Mesenteric fat pad (tissue), 1 donor: Measurements from ENCODE around the gene PAF1. TPM values are rescaled to one million over a fixed set of nuclear protein-coding genes. Genes with fewer than 3 reads are reported as not detected.
"Not testable (repeated sequence)": the region's sequence is repeated elsewhere in the genome, so short reads cannot be mapped to it uniquely, and the experiment has no call there.

Source experiments
- DNase-seq: peaks from one replicate; pipeline ENCODE4 v3.0.0-alpha.2; 2020; ENCODE audit warnings: low spot score
- total RNA-seq: library from RNA; stranded (reverse); fragmentation: NEBNext Ultra II Directional; extraction: Animal tissue kit (Norgen Biotek cat#: 25700); gene quantifications from one replicate; pipeline ENCODE4 v1.2.1, GENCODE V29; 2021
- donor health status: DM: yes; HTN: yes; CAD: no.

The PAF1 gene
- total RNA-seq, 1 donor from 2014 or later = 29.7 TPM

DNA sequence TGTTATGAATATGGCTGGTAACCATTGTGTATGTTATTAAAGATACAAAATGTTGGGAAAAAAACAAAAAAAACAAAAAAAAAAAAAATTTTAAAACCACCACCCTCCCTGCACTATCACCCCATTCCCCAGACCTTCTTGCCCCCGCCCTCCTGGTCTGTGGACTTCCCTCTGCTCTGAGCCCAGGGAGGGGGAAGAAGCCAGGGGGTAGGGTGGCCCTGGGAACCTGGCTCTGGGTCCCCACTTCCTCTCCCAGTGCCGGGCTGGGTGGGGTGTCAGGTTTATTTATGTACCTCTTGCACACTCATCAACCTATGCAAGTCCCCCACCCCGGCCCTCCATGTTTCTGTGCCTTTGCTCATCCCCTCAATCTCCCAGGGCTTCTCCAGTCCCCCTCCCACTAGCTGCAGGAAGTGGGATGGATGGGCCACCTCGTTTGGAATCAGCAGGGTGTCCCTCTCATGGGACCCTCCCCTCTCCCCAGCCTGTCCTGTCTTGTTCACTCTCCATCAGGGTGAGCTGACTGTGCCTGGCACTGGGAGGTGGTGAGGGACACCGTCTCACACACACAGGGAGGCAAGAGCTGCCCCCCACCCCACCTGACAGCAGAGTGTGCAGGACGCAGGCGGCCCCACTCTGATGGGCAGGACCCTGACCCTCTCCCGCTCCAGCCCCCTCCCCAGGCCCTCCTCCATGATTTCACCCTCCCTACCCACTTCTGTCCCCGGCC, 5.9 kb downstream of the PAF1 start:
- no peak for DNase-seq

DNA sequence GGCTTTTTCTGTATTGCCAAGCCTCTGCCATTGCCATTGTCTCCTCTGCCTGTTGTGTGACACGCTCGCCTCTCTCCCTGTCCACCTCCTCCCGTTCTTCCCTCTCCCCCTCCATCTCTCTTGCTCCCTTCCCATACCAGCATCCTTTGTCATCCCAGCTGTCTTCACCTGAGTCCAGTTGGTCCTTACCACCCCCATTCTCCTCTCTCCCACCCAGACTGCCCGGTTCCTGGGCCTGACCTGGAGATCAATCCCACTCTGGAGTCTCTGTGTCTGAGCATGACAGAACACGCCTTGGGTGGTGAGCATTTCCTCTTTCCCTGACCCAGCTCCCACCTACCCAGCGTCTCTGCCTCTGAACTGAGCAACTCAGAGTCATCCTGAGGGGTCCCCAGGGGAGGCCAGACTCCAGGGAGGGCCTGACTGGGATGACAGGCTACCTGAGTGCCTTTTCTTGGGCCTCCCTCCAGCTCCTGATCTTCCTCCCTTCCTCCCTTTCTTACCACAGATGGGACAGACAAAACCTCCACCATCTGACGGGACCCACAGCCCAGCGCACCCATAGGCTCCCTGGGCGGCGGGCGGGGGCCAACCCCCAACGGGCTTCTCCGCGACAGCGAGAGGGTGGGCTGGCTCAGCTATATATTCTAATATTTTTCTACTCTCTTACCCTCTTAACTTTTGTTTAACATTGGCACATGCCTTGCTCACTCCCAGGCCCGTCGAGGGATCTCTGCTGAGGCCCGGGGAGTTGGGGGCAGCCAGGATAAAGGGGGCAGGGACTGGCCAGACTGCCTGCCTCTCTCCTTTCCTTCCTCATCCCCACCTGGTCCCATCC, 7.7 kb downstream of the PAF1 start:
- DNase-seq = no peak

- no peak for DNase-seq
These were observed 8.8 kb downstream of the PAF1 start for GRCh38 chr19:39381910-39382611.

DNA sequence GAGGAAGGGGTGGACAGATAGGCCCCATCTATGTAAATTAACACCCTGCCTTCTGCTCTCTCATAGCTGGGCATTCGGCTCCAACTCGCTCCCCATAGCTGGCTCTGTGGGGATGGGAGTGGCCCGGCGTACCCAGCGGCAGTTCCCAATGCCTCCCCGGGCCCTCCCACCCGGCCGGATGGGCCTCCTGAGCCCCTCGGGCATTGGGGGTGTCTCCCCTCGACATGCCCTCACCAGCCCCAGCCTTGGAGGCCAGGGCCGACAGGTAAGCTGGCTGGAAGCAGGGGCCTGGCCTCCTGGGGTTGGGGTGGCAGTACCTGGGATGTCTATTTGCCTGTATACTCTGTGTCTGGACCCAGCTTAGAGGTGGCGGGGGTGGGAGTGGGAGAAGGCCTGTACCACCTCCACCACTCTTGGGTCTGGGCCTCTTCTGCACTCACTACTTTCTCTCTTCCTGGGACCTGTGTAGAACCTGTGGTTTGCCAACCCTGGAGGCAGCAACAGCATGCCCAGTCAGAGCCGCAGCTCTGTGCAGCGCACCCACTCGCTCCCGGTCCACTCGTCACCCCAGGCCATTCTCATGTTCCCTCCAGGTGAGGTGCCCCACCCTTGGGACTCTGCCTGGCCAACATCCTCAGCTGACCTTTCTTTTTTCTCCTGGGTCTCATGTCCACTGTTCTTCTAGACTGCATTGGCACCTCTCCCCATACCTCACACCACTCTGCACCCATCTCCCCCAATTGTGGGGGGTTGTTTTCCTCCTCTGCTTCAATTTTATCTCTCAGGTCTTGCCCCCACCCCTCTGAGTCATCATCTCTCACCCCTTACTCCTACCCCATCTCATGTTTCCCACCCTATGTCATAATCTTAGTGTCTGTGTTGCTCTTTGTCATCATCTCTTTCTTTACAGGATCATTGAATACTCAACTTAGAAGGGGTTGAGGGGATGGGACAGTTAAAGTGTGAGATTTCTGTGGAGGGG, 10.1 kb downstream of the PAF1 start:
- no peak for DNase-seq

DNA sequence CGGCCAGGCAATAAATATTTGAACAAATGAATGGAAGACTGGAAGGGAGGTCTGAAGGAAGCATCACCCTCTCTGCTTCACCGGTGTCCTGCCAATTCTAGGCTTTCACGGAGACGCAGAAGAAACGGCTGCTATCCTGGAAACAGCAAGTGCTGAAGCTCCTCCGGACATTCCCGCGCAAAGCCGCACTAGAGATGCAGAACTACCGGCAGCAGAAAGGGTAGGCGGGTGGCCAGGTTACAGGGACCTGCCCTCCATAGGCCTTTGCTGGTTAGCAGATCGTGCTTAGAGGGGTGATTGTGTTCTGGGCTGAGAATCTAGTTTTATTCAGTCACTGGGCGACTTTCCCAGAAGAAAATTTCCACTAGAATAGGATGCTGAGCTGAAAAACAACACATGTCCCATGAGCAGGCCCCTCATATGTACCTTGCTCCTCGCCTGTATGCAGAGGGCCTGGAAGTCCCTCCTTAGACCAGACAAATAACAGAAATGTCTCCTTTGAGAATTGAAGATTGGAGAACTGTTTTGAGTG, 11.0 kb downstream of the PAF1 start:
- DNase-seq = no peak

DNA sequence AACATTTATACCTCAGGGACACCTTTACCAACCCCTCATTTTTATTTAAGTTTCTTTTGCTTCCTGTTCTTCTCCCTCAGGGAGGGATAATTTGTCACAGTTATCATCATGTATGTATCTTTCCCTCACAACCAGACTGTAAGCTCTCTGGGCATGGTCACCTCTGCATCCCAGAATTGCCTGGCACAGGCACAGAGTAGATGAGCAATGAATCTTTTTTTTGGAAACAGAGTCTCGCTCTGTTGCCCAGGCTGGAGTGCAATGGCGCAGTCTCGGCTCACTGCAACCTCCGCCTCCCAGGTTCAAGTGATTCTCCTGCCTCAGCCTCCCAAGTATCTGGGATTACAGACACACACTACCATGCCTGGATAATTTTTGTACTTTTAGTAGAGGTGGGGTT, 11.5 kb downstream of the PAF1 start:
- DNase-seq = not testable (repeated sequence)

DNA sequence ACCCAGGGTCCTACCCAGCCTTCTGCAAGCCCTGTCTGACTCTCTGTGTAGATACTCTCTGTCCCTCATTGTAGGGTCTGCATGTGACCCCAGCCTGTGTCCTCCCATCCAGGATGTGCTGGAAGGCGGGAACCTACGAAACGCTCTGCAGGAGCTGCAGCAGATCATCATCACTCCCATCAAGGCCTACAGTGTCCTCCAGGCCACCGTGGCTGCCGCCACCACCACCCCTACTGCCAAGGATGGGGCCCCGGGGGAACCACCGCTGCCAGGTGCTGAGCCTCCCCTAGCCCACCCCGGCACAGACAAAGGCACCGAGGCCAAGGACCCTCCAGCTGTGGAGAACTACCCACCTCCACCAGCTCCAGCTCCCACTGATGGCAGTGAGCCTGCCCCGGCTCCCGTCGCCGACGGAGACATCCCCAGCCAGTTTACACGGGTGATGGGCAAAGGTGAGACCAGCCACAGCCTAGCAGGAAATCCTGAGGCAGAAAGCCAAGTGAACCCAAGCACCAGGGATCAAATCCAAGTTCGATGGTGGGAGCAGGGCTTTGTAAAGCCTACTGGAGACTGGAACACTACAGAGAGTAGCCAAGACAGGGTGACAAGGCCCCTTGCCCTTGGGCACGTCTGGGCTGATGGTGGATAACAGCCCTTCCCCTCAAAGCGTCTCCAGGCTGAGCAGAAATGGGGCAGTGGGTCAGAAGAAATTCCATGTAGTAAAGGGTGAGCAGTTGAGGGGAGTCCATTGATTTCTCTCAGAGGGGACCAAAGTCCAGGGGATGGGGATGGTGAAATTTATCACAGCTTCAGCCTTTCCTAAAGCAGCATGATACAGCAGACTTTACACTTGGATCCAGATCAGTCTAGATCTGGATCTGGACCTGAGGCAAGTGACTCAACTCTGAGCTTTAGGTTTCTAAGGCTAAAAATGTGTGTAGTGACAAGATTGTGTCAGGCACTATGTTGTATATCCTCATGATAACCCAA, 13.2 kb downstream of the PAF1 start:
- DNase-seq = no peak

GRCh38 chr19:39375929-39376328, 15.0 kb downstream of the PAF1 start:
- no peak for DNase-seq

DNA sequence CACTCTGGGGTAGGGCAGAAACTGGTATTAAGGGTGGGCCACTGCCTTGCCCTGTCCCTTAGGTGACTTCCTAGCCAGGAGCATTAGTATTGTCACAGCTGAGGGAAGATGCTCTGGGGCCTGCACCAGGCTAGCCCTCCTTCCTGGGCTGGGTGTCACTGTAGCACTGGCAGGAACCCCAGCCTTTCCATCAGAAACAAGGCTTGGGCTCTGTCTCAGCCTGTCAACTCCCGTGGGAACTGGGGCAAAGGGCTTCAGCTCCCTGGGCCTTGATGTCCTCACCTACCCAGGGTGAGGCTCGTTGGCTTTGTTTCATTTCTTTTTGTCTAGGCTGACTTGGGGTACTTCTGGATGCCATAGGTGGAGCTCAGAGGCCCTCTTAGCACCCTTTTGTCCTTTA, 18.0 kb downstream of the PAF1 start:
- DNase-seq = no peak

DNA sequence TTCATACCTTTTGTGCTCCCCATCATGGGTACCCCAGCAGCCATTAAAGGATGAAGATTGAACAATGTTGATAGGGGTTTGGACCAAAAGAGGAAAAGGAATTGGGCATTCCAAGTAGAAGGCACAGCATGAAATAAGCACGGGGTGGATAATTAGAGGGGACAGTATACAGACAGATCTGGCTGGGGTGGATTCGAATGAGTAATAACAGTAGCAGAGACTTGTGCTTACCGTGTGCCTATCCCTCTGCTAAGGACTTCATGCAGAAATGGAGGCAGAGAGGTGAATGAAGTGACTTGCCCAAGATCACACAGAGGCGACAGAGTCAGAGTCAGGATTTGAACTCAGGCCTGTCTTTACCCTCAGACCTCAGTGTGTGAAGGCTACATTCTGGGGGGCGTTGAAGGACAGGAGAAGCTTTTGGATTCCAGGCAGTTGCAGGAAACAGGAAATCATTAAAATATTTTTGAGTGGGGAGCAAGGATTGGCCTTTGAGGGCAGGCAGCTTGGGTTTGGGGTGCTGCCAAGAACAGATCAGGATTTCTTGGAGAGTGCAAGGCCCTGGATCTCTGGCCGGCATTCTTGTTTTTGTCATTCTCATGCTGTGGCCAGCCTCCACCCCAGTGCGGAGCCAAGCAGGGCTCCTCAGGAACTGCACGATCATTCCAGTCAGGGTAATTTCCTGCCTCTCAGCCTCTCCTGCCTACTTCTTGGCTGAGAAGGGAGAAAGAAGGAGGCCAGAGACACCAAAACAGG, 18.7 kb downstream of the PAF1 start:
- DNase-seq = no peak

DNA sequence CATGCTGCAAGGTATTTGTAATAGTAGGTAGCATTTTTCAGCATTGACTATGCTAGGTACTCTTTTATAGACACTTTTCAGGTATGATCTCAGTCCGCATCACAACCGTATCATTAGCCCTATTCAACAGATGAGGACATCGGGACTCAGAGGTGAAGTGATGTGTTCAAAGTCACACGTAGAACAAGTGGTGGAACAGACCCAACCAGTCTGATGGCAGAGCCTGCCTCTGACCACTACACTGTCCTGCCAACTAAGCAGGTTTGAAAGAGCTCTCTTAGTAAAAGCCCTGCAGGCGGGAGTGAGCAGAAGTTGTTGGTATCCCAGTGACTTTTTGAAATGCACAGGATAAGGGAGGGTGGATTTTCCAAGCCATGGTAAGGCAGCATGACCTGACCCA, 20.2 kb downstream of the PAF1 start:
- no peak for DNase-seq

GRCh38 chr19:39369200-39369599, 21.7 kb downstream of the PAF1 start:
- no peak for DNase-seq

DNA sequence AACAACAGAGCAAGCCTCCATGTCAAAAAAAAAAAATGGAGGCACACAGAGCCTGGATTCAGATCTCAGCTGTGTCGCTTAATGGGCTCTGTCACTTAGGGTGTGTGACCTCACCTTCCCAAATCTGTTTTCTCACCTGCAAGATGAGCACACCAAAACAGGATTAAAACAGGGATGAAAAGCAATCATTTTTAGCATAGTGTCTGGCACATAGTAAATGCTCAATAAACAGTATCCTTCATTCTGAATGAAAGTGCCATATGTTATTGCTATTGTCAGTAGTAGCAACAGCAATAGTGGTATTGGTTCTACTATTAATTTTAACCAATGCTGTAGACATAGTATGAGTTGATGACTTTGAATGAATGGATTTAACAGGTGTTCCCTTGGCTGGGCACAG, 25.4 kb downstream of the PAF1 start:
- no peak for DNase-seq

DNA sequence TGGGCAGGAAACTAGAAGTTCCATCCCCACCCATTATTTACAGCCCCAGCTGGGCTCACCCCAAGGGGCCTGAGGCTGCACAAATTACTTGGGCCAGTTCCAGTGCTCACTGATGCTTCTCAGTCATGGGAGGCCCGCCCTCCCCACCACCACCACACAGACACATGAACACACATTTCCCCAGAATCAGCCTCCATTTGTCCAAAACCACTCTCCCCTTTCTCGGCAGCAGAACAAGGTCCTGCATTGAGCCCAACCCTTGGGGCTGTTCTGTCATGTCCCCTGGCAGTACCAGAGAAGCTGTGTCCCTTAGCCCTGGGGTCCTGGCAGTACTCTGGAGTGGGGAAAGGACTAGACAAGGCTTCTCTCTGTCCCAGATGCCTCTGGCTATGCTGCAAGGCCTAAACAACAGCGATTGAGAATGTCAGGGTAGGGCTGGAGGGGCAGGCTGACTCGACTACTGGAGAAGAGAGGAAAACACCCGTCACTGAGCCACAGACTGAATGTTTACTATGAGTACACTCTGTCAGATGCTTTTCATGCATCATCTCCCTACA, 26.9 kb downstream of the PAF1 start:
- DNase-seq = no peak

DNA sequence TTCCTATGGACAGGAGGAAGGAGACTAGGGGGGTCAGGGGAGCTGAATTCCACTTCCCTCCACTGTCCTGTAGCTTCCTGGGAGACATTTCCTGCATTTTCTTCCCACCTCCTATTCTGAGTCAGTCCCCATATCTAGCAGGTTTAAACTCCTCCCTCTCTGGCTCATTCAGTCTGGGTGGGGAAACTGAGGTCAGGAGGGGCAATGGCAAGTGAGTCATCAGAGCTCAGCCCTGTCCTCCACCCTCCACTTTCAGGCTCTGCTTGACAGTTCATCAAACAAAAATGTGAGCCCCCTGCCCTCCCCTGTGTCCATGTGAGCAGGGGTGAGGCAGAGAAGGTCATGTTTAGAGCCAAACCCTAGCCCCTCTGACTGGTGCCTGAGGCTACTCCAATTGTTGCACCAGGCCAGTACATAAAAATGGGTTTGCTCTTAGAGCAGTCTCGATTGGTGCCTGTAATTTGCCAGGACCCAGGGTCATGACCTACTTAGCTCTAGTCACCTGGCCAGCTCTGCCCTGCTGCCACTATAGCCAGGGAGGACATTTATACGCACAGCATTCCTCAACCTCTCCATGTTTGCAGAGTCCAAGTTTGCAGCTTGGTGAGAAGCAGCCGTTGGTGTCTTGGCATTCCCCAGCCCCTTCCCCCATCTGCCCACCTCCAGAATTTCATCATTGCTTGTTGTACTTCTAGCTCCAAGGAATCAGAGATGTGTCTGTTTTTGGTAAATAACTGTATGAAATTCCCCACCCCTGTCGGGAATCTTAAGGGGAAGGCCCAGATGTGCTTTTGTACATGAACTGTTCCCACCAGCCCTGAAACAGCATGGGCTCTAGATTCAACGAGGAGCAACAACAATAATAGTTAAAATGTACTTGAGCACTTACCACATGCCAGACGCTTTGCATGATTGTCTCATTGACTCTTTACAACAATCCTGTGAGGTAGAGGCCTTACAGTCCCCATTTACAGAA, 27.9 kb downstream of the PAF1 start:
- no peak for DNase-seq

GRCh38 chr19:39360599-39360998, 30.3 kb downstream of the PAF1 start:
- no peak for DNase-seq

GRCh38 chr19:39359026-39359425, 31.9 kb downstream of the PAF1 start:
- no peak for DNase-seq
